Testis (tissue), 2 donors: Measurements from ENCODE around the gene UBE3B.

Source experiments
- CTCF ChIP-seq, 3 experiments: fragments of 450-650 bp in 2 of 3; fragments of 200-600 bp in 1 of 3; sonication (generic) in 1 of 3; IDR thresholded peaks; one replicate each; pipeline ENCODE4 v1.5.1; 2016 to 2019; ENCODE audit warnings: antibody characterized with exemption in 3 of 3, mild to moderate bottlenecking in 2 of 3, moderate library complexity in 1 of 3
- POLR2A ChIP-seq: fragments of 450-650 bp; IDR thresholded peaks from one replicate; pipeline ENCODE4 v1.6.1; 2017; ENCODE audit warnings: antibody characterized with exemption, mild to moderate bottlenecking, moderate library complexity

GRCh38 chr12:109432431-109432830 is 45.0 kb upstream of the UBE3B start:
- TF ChIP-seq POLR2A (no peak), CTCF (IDR thresholded peaks at IDR 0.05) (no peak)
